GM18526 (cell line): Measurements from ENCODE around the gene IDH2.
A peak's percentile ranks its signal among the peaks of the same experiment; 100 is the strongest.

Experiments
- POLR2A ChIP-seq: IDR thresholded peaks from 3 replicates; pipeline ENCODE4 v1.6.1; 2011; ENCODE audit not compliant: insufficient read length; ENCODE audit errors: extremely low read depth

IDH2 gene

GRCh38 chr15:90059208-90059985 lies 42.9 kb downstream of the IDH2 start:
- peak; percentile 54 for TF ChIP-seq POLR2A

- no peak for TF ChIP-seq POLR2A
Observed at GRCh38 chr15:90058775-90059174, 43.5 kb downstream of the IDH2 start.

GRCh38 chr15:90058308-90058707 lies 44.0 kb downstream of the IDH2 start:
- TF ChIP-seq POLR2A = peak; percentile 15

GRCh38 chr15:90056529-90056928 lies 45.7 kb downstream of the IDH2 start:
- TF ChIP-seq POLR2A = no peak

GRCh38 chr15:90055182-90055581 lies 47.1 kb downstream of the IDH2 start:
- TF ChIP-seq POLR2A = no peak

- TF ChIP-seq POLR2A = no peak
Observed at GRCh38 chr15:90054618-90055097, 47.6 kb downstream of the IDH2 start.

- TF ChIP-seq POLR2A = no peak
Observed at GRCh38 chr15:90053685-90054466, 48.4 kb downstream of the IDH2 start.

- no peak for TF ChIP-seq POLR2A
Observed at GRCh38 chr15:90051874-90052273, 50.4 kb downstream of the IDH2 start.

GRCh38 chr15:90049666-90050604 lies 52.3 kb downstream of the IDH2 start:
- no peak for TF ChIP-seq POLR2A

GRCh38 chr15:90049030-90049429 lies 53.2 kb downstream of the IDH2 start:
- TF ChIP-seq POLR2A = no peak

GRCh38 chr15:90047956-90048575 lies 54.2 kb downstream of the IDH2 start:
- TF ChIP-seq POLR2A = no peak

GRCh38 chr15:90046911-90047392 lies 55.3 kb downstream of the IDH2 start:
- TF ChIP-seq POLR2A = no peak

GRCh38 chr15:90046289-90046688 lies 56.0 kb downstream of the IDH2 start:
- no peak for TF ChIP-seq POLR2A

- no peak for TF ChIP-seq POLR2A
Observed at GRCh38 chr15:90044916-90045371, 57.3 kb downstream of the IDH2 start.
